ENCODE measurements around the gene CAPSL.
"Not testable (repeated sequence)": the region's sequence is repeated elsewhere in the genome, so short reads cannot be mapped to it uniquely, and the experiment has no call there.

Gene CAPSL

DNA sequence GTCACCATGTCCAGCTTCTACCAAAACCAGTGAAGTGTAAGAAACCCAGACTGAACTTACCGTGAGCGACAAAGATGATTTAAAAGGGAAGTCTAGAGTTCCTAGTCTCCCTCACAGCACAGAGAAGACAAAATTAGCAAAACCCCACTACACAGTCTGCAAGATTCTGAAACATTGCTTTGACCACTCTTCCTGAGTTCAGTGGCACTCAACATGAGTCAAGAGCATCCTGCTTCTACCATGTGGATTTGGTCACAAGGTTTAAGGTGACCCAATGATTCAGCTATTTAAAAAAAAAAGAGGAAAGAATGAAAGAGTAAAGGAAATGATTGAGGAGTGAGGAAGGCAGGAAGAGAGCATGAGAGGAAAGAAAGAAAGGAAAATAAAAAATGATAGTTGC, 62.0 kb downstream of the CAPSL start:
- DNase-seq = no peak

DNA sequence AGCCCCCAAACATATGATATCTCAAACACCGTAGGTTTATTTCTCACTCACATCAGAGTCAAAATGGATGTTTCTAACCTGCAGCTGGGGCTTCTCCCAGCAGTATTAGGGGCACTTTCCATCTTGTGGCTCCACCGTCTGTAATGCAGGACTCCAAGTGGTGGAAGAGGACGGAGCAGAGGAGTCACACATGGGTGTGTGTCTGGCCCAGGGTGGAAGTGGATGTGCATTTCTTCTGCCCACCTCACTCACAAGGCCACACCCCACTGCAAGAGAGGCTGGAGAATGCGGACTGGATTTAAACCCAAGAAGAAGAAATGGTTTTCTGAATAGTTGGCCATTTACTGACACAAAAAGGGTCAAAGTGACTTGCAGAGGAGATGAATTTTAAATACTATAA, 67.8 kb downstream of the CAPSL start:
- DNase-seq = no peak

DNA sequence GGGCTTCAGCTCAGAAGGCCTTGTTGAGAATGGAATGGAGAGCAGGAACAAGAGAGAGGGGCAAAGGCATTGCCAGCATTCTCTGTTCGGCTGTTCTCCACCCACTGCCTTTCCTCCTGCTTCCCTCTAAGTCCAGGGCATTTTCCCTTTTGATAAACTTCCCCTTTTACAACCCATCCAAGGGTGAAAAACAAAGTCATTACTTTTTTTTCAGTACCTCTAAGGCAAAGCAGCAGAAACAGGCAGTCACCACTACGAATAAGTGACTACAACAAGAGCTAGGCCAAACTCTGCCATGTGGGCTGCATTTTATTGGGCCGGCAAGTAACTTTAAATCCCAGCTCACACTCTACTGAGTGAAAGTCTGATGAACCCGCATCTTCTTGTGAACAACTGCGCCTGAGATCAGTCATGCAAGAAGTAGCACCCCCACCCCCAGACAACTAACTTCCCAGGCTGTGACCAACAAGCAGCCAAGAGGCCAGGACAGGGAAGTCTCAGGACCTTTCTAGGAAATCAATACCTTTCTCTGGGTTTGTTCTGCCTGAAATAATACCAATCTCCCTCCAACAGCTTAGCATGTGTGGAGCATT, 68.6 kb downstream of the CAPSL start:
- no peak for DNase-seq

DNA sequence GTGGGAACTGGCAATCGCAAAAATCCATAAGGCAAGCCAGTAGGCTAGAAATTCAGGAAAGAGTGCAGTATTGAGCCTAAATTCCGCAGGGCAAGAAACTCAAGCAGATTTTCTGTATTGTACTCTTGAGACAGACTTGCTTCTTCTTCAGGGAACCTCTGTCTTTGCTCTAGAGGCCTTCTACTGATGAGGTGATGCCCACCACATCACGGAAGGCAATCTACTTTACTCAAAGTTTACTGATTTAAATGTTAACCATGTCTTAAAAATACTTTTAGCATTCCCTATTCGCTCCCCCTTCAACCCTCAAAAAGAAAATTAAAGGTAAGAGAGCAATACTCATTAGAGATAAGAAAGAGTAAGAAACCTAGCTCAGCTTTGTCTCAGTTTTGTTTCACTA, 70.4 kb downstream of the CAPSL start:
- no peak for DNase-seq

DNA sequence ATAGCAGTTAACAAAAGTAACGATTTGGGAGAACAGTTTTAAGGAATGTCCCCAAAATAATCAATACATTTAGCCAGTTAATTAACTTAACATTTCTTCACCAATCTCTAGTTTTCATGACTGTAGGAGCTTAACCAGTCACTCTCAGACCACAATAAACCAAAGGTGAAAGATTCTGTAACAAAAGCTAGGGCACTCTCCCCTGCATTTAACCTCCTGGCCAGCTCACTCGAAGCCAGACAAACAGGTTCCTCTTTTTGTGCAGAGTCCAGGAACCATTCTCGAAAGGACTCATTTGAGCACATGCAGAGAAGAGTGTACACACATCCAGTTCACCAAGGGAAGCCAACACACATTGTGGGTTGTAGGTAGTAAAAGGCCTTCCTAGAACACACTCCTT, 75.3 kb downstream of the CAPSL start:
- no peak for DNase-seq

DNA sequence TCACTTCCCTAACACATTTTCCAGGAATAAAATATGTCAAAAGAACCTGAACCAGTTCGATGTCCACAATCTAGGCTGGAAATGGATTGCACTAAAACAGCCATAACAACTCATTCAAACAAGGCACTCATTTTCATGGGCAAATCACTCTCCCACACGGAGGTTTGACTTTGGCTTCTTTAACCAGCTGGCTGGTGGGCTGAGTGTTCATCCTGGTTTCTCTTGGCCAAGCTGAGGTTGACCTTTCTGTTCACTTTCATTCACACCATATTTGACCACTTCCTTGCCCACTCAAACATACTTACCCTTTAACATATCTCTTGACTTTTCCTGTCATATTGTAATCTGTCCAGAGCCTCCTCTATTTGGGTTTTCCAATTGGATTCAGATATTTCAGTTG, 76.3 kb downstream of the CAPSL start:
- no peak for DNase-seq

DNA sequence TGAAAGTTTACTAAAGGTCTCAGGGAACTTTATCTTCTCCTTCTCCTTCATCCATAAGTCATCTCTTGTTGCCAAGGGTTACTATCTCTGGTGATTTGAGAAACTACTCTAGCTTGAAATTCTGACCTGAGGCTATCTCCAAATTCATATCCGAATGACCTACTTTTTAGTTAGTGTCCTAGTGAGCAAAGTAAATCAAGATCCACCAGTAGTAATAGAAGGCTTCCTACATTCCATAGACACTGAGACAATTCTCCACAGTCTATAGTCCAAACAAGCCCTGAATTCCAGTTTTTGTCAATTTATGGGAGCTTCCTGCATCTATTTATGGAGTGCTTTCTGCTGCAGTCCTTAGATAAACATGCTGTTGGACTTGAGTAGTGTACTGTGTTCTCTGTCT, 76.7 kb downstream of the CAPSL start:
- no peak for DNase-seq

DNA sequence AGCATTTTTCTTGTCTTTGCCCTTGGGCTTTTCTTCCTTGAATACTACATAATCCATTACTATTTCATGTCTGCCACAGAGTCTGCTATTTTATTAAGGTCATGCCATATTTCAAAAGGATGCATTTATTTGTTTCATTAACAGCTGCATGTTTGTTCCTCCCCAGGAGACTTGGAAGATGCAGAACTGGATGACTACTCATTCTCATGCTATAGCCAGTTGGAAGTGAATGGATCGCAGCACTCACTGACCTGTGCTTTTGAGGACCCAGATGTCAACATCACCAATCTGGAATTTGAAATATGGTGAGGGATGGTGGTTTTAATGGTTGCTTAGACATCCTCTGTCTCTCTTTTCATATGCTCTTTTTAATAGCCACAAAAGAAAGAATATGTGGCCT, 77.7 kb downstream of the CAPSL start:
- no peak for DNase-seq

DNA sequence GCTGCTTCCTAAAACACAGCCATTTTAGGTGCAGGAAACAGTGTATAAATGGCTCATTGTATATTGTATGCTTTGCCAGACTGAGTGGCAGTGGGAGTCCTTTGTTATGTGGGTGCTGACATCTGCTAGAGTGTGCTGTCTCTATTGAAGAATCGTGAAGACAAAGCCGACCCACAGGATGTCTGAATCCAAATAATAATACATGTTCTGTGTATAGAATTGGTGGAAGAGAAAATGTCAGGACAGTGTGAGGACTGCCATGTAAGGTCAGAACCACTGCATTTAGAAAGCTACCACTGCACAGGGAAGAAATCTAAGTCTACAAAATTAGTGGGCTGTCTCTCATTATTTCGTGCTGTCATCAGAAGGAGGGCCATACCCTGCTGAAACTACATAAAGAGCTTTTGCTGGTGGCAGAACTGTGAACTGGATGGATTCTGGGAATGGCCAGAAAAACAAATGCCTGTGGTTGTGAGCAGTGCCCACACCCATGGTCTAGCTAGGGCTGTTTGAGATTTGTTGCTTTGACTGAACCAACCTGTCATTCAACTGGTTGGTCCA, 79.2 kb downstream of the CAPSL start:
- no peak for DNase-seq

DNA sequence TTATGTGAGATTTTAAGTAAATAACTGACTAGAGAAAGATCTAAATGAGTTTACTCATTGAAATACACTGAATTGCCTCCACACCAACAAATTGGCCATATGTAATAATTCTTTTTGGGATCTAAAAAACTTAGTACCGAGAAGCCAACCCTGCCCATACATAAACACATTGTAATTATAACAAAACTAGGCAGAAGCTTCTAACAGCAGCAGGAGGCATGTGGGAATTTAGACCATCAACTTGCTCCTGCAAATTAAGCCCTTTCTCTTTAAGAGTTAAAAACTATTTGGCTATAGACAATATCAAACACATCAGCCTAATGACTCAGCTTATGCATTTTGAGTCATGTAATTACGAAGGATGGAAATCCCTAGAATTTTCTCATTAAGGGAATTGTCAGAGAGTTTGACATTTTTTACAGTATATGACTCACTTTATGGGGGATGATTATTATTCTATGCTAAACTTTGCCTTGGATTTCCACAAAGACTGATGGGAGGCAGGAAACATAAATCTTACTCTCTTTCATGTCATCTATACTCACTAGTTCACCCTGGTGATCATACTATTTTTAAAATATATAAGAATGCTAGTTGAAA, 80.7 kb downstream of the CAPSL start:
- DNase-seq = no peak

DNA sequence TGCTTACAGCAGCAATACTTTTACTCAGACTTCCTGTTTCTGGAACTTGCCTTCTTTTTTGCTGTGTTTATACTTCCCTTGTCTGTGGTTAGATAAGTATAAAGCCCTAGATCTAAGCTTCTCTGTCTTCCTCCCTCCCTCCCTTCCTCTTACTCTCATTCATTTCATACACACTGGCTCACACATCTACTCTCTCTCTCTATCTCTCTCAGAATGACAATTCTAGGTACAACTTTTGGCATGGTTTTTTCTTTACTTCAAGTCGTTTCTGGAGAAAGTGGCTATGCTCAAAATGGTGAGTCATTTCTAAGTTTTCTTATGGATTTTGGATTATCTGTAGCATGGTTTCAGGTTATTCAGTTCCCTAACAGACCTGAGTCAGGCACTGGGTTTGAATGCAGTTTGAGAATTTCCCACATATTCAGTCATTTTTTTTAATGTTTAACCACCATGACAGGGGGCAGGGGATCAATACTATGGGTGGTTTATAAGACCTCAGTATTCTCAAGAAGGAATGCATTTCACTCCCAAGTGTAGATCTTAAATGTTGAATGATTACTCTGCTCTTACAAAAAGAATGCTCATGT, 81.6 kb downstream of the CAPSL start, which contains the start of gene IL7R:
TSS of gene IL7R (plus strand) at position 127 of the 587 bp plus-strand sequence. CDS start at position 214, 87 bp downstream.
- no peak for DNase-seq

DNA sequence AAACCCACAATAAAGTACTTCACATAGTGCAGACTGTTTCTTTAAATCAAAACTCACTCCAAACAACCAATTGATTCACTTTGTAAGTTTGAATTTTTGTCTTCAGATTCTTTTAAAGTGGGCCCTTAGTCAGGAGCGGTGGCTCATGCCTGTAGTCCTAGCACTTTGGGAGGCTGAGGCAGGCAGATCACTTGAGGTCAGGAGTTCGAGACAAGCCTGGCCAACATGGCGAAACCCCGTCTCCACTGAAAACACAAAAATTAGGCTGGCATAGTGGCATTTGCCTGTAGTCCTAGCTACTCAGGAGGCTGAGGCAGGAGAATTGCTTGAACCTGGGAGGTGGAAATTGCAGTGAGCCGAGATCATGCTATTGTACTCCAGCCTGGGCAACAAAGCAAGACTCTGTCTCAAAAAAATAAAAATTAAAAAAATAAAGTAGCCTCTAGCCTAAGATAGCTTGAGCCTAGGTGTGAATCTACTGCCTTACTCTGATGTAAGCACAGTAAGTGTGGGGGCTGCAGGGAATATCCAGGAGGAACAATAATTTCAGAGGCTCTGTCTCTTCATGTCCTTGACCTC, 82.1 kb downstream of the CAPSL start:
- DNase-seq = not testable (repeated sequence)

DNA sequence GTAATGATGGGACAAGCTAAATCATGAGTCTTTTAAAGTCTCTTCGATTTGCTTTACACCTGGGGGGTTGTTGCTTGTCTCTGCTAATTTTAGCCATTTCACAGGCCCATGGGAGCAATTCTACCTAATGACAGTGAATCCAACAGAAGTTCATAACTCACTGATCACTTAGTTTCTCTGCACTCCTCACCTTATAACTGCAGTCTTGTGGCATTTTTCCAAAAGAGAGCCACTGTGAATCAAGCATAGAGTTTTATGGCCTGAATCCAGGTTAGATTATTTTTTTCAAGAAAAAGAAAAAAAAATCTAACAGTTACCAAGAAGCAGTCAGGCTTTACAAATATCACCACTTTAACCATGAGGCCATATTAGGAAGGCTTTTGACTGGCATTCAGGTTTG, 83.2 kb downstream of the CAPSL start:
- no peak for DNase-seq

Measured in T-helper 9 cell (primary cell).